Neural progenitor cell (in vitro differentiated cells): ENCODE data around the gene FBXL22. TPM values are rescaled to one million over a fixed set of nuclear protein-coding genes. Genes with fewer than 3 reads are reported as not detected.

ENCODE experiments used
- DNase-seq: peaks from one replicate; pipeline ENCODE4 v3.0.0-alpha.2; 2016; ENCODE audit warnings: low spot score
- H2AFZ ChIP-seq: fragments of 200-600 bp; sonication (generic); replicated peaks from 2 replicates; pipeline ENCODE4 v1.6.1; 2016; ENCODE audit warnings: antibody characterized with exemption
- H3F3A ChIP-seq: fragments of 200-600 bp; sonication (generic); 2 replicates; pipeline ENCODE4 v1.6.1; 2016; ENCODE audit warnings: antibody characterized with exemption, low read depth
- H3K27ac ChIP-seq: fragments of 200-600 bp; sonication (generic); 2 replicates; pipeline ENCODE4 v1.5.1; 2016; ENCODE audit warnings: mild to moderate bottlenecking
- H3K27me3 ChIP-seq: fragments of 200-600 bp; sonication (generic); 2 replicates; pipeline ENCODE4 v1.6.1; 2016; ENCODE audit warnings: mild to moderate bottlenecking, moderate library complexity
- H3K36me3 ChIP-seq: fragments of 200-600 bp; sonication (generic); 2 replicates; pipeline ENCODE4 v1.5.1; 2016
- H3K4me1 ChIP-seq: fragments of 200-600 bp; sonication (generic); 2 replicates; pipeline ENCODE4 v1.6.1; 2016; ENCODE audit warnings: mixed run types
- H3K4me2 ChIP-seq: fragments of 200-600 bp; sonication (generic); 2 replicates; pipeline ENCODE4 v1.6.1; 2016
- H3K4me3 ChIP-seq: fragments of 200-600 bp; sonication (generic); 2 replicates; pipeline ENCODE4 v1.5.1; 2016
- H3K79me2 ChIP-seq: fragments of 200-600 bp; sonication (generic); 2 replicates; pipeline ENCODE4 v1.6.1; 2016; ENCODE audit warnings: low read depth
- H3K9ac ChIP-seq: fragments of 200-600 bp; sonication (generic); 2 replicates; pipeline ENCODE4 v1.6.1; 2016
- H3K9me3 ChIP-seq: fragments of 200-600 bp; sonication (generic); 2 replicates; pipeline ENCODE4 v1.5.1; 2016; ENCODE audit warnings: low read depth
- H4K20me1 ChIP-seq: fragments of 200-600 bp; sonication (generic); 2 replicates; pipeline ENCODE4 v1.6.1; 2016; ENCODE audit warnings: low read depth
- H3K27ac Mint-ChIP-seq: 3 replicates; pipeline ENCODE4 v1.8.0; 2021; ENCODE audit warnings: mixed read lengths
- H3K27me3 Mint-ChIP-seq: 2 replicates; pipeline ENCODE4 v1.8.0; 2022; ENCODE audit warnings: low read depth, mild to moderate bottlenecking, inconsistent platforms, moderate library complexity, mixed read lengths; ENCODE audit not compliant: insufficient read depth
- H3K36me3 Mint-ChIP-seq: 3 replicates; pipeline ENCODE4 v1.8.0; 2021; ENCODE audit warnings: mixed read lengths
- H3K4me1 Mint-ChIP-seq: 3 replicates; pipeline ENCODE4 v1.8.0; 2021; ENCODE audit warnings: mixed read lengths
- H3K4me3 Mint-ChIP-seq: 3 replicates; pipeline ENCODE4 v1.8.0; 2021; ENCODE audit warnings: mild to moderate bottlenecking, moderate library complexity, mixed read lengths
- H3K9me3 Mint-ChIP-seq: 3 replicates; pipeline ENCODE4 v1.8.0; 2020; ENCODE audit warnings: mixed read lengths
- EZH2 ChIP-seq: fragments of 200-600 bp; sonication (generic); IDR thresholded peaks from 2 replicates; pipeline ENCODE4 v1.6.1; 2017; ENCODE audit warnings: antibody characterized with exemption, mild to moderate bottlenecking, moderate library complexity
- EZH2phosphoT487 ChIP-seq: fragments of 200-600 bp; sonication (generic); IDR thresholded peaks from 2 replicates; pipeline ENCODE4 v1.6.1; 2017; ENCODE audit warnings: antibody characterized with exemption
- total RNA-seq: library from RNA; depleted of rRNA; stranded (reverse); fragments of >200 nt; gene quantifications from 2 replicates; pipeline ENCODE4 v1.2.3, GENCODE V29; 2015; ENCODE audit warnings: low replicate concordance
- TF ChIP-seq, protein P1 (sequence below): fragments of 200-600 bp; sonication (generic); IDR thresholded peaks from 2 replicates; pipeline ENCODE4 v1.5.1; 2017; ENCODE audit warnings: antibody characterized with exemption, mild to moderate bottlenecking

Gene FBXL22
- total RNA-seq, 1 donor from 2014 or later: 0.71 TPM

GRCh38 chr15:63600616-63601025 is 3.4 kb downstream of the FBXL22 start:
- Histone ChIP-seq H3K9me3 (no peaks in the 10 kb centered on the region), H3K27me3 (peaks cover 27% of the 10 kb centered on the region), H3K36me3 (no peaks in the 10 kb centered on the region), H2AFZ (peak overlapping the region; percentile 88), H3K27ac (no peak overlapping the region), H3K4me1 (peaks cover 36% of the 10 kb centered on the region), H3K79me2 (no peaks in the 10 kb centered on the region), H3K4me3 (peak overlapping the region; percentile 62), H3K4me2 (peak overlapping the region; percentile 92), H4K20me1 (no peaks in the 10 kb centered on the region), H3F3A (peaks cover 36% of the 10 kb centered on the region), H3K9ac (no peak overlapping the region)
- Mint-ChIP-seq H3K4me3 (peak overlapping the region; percentile 89), H3K27me3 (peaks cover 22% of the 10 kb centered on the region), H3K4me1 (peaks cover 42% of the 10 kb centered on the region), H3K27ac (no peak overlapping the region), H3K9me3 (no peaks in the 10 kb centered on the region), H3K36me3 (peaks cover 2% of the 10 kb centered on the region)
- peak; percentile 87 for DNase-seq
- TF ChIP-seq EZH2 (no peak), EZH2phosphoT487 (no peak)
- TF ChIP-seq, protein P1, sequence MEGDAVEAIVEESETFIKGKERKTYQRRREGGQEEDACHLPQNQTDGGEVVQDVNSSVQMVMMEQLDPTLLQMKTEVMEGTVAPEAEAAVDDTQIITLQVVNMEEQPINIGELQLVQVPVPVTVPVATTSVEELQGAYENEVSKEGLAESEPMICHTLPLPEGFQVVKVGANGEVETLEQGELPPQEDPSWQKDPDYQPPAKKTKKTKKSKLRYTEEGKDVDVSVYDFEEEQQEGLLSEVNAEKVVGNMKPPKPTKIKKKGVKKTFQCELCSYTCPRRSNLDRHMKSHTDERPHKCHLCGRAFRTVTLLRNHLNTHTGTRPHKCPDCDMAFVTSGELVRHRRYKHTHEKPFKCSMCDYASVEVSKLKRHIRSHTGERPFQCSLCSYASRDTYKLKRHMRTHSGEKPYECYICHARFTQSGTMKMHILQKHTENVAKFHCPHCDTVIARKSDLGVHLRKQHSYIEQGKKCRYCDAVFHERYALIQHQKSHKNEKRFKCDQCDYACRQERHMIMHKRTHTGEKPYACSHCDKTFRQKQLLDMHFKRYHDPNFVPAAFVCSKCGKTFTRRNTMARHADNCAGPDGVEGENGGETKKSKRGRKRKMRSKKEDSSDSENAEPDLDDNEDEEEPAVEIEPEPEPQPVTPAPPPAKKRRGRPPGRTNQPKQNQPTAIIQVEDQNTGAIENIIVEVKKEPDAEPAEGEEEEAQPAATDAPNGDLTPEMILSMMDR: no peak

- H3K36me3 ChIP-seq: no peaks in the 10 kb centered on the region
- no peaks in the 10 kb centered on the region for H3K36me3 Mint-ChIP-seq
- peak overlapping the region; percentile 62 for H3K4me3 ChIP-seq
- H3K27me3 Mint-ChIP-seq: peaks cover 22% of the 10 kb centered on the region
- DNase-seq: peak; percentile 59
- H3K4me2 ChIP-seq: peak overlapping the region; percentile 92
- peak overlapping the region; percentile 89 for H3K4me3 Mint-ChIP-seq
- no peaks in the 10 kb centered on the region for H3K79me2 ChIP-seq
- H2AFZ ChIP-seq: peak overlapping the region; percentile 88
- H3K9ac ChIP-seq: no peak overlapping the region
- no peak overlapping the region for H3K27ac ChIP-seq
- TF ChIP-seq EZH2 (peak; percentile 63), EZH2phosphoT487 (peak; percentile 55)
- TF ChIP-seq, protein P1: peak; percentile 2
- H3K9me3 Mint-ChIP-seq: no peaks in the 10 kb centered on the region
- H3K4me1 ChIP-seq: peaks cover 36% of the 10 kb centered on the region
- no peak overlapping the region for H3K27ac Mint-ChIP-seq
- H4K20me1 ChIP-seq: no peaks in the 10 kb centered on the region
- H3K27me3 ChIP-seq: peaks cover 27% of the 10 kb centered on the region
- peaks cover 36% of the 10 kb centered on the region for H3F3A ChIP-seq
- H3K4me1 Mint-ChIP-seq: peaks cover 39% of the 10 kb centered on the region
- H3K9me3 ChIP-seq: no peaks in the 10 kb centered on the region
Observed at GRCh38 chr15:63601026-63601703, 4.0 kb downstream of the FBXL22 start.

DNA sequence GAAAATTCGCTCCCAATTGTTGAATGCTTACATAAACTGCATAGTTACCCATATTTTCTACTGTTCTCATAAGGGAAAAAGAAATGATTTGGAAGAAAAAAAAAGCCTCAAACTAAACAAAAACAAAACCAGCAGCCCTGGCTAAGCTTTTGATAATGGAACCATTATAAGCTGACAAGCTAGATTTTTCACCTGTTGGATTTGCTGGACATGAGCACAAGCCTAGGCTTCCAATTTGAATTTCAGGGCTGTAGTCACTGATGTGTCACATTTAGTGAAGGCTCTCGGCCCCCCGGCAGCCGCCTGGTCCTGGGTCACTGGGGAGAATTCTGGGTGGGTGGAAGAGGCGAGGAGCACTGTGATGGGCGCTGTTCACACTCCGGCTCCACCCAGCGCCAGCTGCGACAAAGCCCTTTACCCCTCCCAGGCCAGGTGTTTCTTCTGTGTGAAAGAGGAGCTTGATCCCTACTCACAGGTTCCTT is 4.6 kb downstream of the FBXL22 start:
- peaks cover 36% of the 10 kb centered on the region for H3F3A ChIP-seq
- H3K4me2 ChIP-seq: peak overlapping the region; percentile 92
- peak overlapping the region; percentile 88 for H2AFZ ChIP-seq
- H3K4me1 ChIP-seq: peaks cover 32% of the 10 kb centered on the region
- no peaks in the 10 kb centered on the region for H3K79me2 ChIP-seq
- peak overlapping the region; percentile 62 for H3K4me3 ChIP-seq
- peaks cover 27% of the 10 kb centered on the region for H3K27me3 ChIP-seq
- no peaks in the 10 kb centered on the region for H3K36me3 ChIP-seq
- H3K27ac ChIP-seq: no peak overlapping the region
- Mint-ChIP-seq H3K27me3 (peaks cover 21% of the 10 kb centered on the region), H3K9me3 (no peaks in the 10 kb centered on the region), H3K27ac (no peak overlapping the region), H3K36me3 (no peaks in the 10 kb centered on the region), H3K4me1 (peaks cover 33% of the 10 kb centered on the region), H3K4me3 (peak overlapping the region; percentile 89)
- H3K9me3 ChIP-seq: no peaks in the 10 kb centered on the region
- no peaks in the 10 kb centered on the region for H4K20me1 ChIP-seq
- TF ChIP-seq EZH2: peak; percentile 49
- peak; percentile 9 for TF ChIP-seq EZH2phosphoT487
- TF ChIP-seq, protein P1: no peak
- H3K9ac ChIP-seq: no peak overlapping the region
- DNase-seq: no peak
